Activated naive CD8-positive, alpha-beta T cell treated with anti-CD3 and anti-CD28 coated beads, Interleukin-2, amount 50 U/mL, for 24 hours (primary cell): Measurements from ENCODE around the gene CFAP100.

Source experiments
- ATAC-seq: fragments of 150-1000 bp; cut with Tn5 transposase; one replicate; pipeline ENCODE4 v1.10.0; 2021
- DNase-seq: peaks from one replicate; pipeline ENCODE4 v3.0.0; 2021
- H3K27ac Mint-ChIP-seq: one replicate; pipeline ENCODE4 v1.8.0; 2021; ENCODE audit warnings: mild to moderate bottlenecking, mixed read lengths
- H3K27me3 Mint-ChIP-seq: one replicate; pipeline ENCODE4 v1.8.0; 2021; ENCODE audit warnings: mixed read lengths
- H3K36me3 Mint-ChIP-seq: one replicate; pipeline ENCODE4 v1.8.0; 2021; ENCODE audit warnings: low read depth, mixed read lengths
- H3K4me1 Mint-ChIP-seq: one replicate; pipeline ENCODE4 v1.8.0; 2021; ENCODE audit warnings: mixed read lengths
- H3K4me3 Mint-ChIP-seq: one replicate; pipeline ENCODE4 v1.8.0; 2021; ENCODE audit warnings: mild to moderate bottlenecking, moderate library complexity, mixed read lengths
- H3K9me3 Mint-ChIP-seq: one replicate; pipeline ENCODE4 v1.8.0; 2021; ENCODE audit warnings: mixed read lengths

CFAP100 gene

DNA sequence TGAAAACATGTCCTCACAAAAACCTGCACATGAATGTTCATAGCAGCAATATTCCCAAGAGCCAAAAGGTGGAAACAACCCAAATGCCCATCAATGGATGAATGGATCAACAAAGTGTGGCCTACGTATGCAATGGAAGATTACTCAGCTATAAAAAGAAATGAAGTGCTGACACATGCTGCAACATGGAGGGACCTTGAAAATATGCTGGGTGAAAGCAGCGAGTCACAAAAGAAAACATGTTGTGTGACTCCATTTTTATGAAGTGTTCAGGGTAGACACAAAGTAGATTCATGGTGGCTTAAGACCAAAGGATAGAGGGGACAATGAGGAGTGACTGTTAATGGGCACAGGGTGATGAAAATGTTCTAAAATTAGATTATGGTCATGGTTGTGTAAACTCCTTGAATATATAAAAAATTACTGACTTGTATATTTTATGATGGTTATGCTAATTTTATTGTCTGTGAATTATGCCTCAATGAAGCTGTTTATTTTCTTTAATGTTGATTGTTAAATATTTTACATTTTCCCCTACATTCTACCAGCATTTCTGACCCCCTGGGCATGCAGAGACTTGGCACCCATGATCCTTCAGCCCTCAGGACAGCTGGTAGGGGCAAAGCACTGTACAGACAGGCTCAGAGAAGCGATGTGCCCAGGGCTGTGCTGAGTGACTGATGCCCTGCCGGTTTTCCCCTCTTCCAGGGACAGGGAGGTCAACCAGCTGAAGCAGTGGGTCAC, 37.8 kb downstream of the CFAP100 start:
- Mint-ChIP-seq H3K4me3 (no peak overlapping the region), H3K9me3 (no peaks in the 10 kb centered on the region), H3K27me3 (no peaks in the 10 kb centered on the region), H3K4me1 (peaks cover 7% of the 10 kb centered on the region), H3K27ac (no peak overlapping the region), H3K36me3 (peaks cover 15% of the 10 kb centered on the region)
- no peak for DNase-seq
- ATAC-seq, result no peak

GRCh38 chr3:126433105-126433430, 38.4 kb downstream of the CFAP100 start:
- DNase-seq (no peak), ATAC-seq (no peak)
- no peak overlapping the region for H3K27ac Mint-ChIP-seq
- peaks cover 17% of the 10 kb centered on the region for H3K36me3 Mint-ChIP-seq
- no peaks in the 10 kb centered on the region for H3K27me3 Mint-ChIP-seq
- H3K9me3 Mint-ChIP-seq, result no peaks in the 10 kb centered on the region
- no peak overlapping the region for H3K4me3 Mint-ChIP-seq
- H3K4me1 Mint-ChIP-seq, result peaks cover 7% of the 10 kb centered on the region

DNA sequence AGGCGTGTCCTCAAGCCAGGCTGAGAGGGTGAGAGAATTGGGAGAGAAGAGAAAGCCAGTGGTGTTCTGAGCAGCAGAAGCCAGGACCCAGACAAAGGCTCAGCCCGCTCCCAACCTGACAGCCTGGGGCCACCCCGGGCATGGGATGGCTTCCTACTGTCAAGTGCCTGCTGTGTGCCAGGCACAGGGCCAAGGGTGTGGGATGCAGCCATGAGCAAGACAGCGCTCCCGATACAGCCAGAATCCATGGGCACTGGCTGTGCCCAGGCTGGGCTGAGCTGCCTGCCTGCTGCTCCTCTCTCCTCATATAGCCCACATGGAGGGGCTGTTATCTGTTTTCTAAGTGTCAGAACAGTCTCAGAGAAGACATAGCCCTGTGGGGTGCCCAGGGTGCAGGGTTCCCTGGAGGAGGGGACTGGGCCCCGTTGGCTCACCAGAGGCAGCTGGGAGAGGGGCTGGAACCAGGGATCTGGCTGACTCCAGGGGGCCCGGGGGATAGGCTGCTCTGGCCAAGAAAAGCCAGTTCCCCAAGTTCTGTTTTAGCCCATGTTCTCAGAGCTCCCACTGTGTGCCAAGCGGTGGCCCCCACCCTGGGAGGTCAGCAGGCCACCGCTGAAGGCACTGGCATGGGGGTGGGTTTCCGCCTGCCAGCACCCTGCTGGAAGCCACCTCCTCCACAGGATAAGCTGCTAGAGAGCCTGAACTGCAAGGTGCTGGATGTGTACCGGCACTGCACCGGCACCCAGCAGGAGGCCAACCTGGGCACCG, 39.0 kb downstream of the CFAP100 start:
- H3K4me3 Mint-ChIP-seq, result no peak overlapping the region
- no peaks in the 10 kb centered on the region for H3K9me3 Mint-ChIP-seq
- ATAC-seq (no peak), DNase-seq (no peak)
- peaks cover 17% of the 10 kb centered on the region for H3K36me3 Mint-ChIP-seq
- H3K4me1 Mint-ChIP-seq, result peaks cover 7% of the 10 kb centered on the region
- H3K27ac Mint-ChIP-seq, result no peak overlapping the region
- H3K27me3 Mint-ChIP-seq, result no peaks in the 10 kb centered on the region

DNA sequence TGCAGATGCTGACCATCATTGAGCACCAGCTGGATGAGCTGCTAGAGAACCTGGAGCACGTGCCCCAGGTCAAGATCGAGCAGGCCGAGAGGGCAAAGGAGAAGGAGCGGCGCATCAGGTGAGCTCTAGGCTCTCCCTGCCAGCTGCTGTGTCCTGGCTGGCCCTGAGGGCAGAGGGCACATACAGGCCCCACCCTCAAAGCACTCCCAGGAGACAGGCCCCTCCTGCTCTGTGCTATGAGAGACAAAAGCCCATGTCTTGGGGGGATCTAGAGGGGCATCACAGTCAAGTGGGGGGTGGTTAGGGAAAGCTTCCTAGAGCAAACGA, 39.5 kb downstream of the CFAP100 start:
- Mint-ChIP-seq H3K4me3 (no peak overlapping the region), H3K36me3 (peaks cover 19% of the 10 kb centered on the region), H3K4me1 (peaks cover 7% of the 10 kb centered on the region), H3K9me3 (no peaks in the 10 kb centered on the region), H3K27ac (no peak overlapping the region), H3K27me3 (no peaks in the 10 kb centered on the region)
- ATAC-seq (no peak), DNase-seq (no peak)

GRCh38 chr3:126434931-126435411, 40.3 kb downstream of the CFAP100 start:
- Mint-ChIP-seq H3K27ac (no peak overlapping the region), H3K36me3 (peaks cover 21% of the 10 kb centered on the region), H3K4me3 (no peak overlapping the region), H3K9me3 (no peaks in the 10 kb centered on the region), H3K4me1 (peaks cover 7% of the 10 kb centered on the region), H3K27me3 (no peaks in the 10 kb centered on the region)
- no peak for DNase-seq
- ATAC-seq, result no peak

DNA sequence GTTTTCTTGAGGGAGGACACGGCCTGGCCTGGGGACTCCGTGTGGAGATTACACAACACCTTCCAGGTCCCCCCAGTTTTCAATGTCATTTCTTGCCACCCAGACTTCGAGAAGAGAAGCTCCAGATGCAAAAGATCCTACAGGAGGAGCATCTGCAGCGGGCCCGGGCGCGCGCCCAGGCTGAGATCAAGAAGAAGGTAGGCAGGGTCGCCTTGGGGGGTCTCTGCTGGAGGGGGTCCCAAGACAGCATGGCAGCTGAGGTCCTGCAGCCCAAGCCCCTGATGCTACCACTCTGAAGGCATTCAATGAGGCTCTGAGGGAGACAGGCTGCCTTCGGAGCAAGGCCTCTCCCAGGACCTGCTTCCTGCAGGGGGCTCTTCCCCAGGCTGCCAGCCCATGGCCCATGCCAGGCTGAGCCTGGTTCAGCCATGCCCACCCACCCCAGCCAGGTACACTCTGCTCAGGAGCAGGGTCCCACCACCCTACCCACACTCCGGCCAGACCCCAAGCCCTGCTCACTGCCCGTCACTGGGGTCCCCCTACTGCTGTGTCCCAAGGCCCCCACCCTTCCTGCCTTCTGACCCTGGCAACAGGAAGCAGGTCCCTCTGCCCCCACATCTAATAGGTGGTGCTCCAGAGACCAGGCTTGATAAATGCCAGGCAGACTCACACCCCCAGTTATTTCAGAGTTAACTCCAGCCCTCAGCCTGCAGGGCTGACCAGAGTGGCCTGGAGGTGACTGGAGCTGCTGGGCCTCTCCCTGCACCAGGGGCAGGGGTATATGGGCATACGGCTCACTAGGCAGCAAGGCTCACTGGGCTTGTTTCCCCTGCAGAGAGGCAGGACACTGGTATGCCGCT, 41.0 kb downstream of the CFAP100 start:
- no peak for ATAC-seq
- H3K27me3 Mint-ChIP-seq, result no peaks in the 10 kb centered on the region
- H3K9me3 Mint-ChIP-seq, result no peaks in the 10 kb centered on the region
- peaks cover 7% of the 10 kb centered on the region for H3K4me1 Mint-ChIP-seq
- no peak overlapping the region for H3K27ac Mint-ChIP-seq
- DNase-seq, result no peak
- H3K4me3 Mint-ChIP-seq, result no peak overlapping the region
- peaks cover 21% of the 10 kb centered on the region for H3K36me3 Mint-ChIP-seq

DNA sequence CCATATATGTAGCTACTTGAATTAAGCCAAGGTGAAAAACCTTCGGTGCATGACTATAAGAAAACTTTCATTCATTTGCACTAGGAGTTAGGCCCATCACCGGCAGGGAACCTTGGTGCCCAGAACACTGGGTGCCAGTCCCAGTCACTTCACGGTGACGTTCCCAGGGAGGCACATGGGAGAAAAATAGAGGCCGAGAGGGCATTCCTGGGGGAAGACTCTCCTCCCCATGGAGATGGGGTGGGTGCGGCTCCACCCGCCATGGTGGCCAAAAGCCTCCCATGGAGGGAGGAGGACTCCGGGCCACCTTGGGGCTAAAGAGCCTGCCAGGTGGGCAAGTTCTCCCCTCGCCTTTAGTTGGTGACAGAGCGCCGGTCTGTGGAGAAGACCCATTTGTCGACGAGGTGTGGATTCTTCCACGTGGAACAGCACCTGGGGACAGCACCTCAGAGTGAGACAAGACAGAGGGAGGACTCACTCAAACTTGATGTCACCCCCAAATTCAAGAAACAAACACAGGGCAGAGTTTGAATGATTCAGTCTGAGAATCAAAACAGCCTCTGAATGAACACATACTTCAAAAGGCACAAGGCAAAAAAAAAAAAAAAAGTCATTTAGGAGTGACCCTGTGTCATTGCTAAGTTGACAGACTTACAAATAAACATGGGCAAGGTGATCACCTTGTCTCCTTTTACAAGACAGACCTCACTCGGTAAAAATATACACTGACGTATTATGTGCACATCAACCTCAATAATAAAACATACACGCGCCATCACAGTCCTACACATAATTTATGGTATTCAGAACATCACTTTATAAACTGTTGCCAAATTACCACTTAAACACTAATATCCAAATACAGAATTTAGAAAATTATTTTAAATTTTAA, 42.4 kb downstream of the CFAP100 start:
- H3K36me3 Mint-ChIP-seq, result peaks cover 21% of the 10 kb centered on the region
- ATAC-seq (no peak), DNase-seq (no peak)
- peaks cover 3% of the 10 kb centered on the region for H3K4me1 Mint-ChIP-seq
- no peaks in the 10 kb centered on the region for H3K27me3 Mint-ChIP-seq
- H3K27ac Mint-ChIP-seq, result no peak overlapping the region
- H3K4me3 Mint-ChIP-seq, result no peak overlapping the region
- no peaks in the 10 kb centered on the region for H3K9me3 Mint-ChIP-seq

DNA sequence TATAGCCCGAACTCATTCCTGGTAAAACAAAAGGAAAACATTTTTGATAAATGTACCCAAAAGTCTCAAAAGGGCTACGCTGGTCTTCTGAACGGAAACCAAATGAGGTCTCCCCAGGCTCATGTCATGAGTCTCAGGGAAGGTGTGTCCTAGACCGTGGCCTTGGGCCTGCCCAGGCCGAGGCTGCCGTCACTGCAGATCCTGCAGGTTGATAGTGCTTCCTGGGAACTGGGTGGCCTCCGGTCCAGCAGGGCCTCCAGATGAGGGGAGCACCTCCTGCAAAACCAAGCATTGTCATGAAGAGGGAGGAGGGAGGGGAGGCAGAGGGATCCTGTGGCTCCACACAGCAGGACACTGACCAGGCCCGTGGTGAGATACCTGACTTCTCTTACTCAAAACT, 43.5 kb downstream of the CFAP100 start:
- no peak overlapping the region for H3K4me3 Mint-ChIP-seq
- ATAC-seq, result no peak
- no peak for DNase-seq
- H3K9me3 Mint-ChIP-seq, result no peaks in the 10 kb centered on the region
- no peak overlapping the region for H3K27ac Mint-ChIP-seq
- H3K4me1 Mint-ChIP-seq, result no peaks in the 10 kb centered on the region
- peaks cover 19% of the 10 kb centered on the region for H3K36me3 Mint-ChIP-seq
- H3K27me3 Mint-ChIP-seq, result no peaks in the 10 kb centered on the region

GRCh38 chr3:126438746-126439145, 44.0 kb downstream of the CFAP100 start:
- no peak for ATAC-seq
- DNase-seq, result no peak
- Mint-ChIP-seq H3K4me3 (no peak overlapping the region), H3K4me1 (no peaks in the 10 kb centered on the region), H3K27me3 (no peaks in the 10 kb centered on the region), H3K9me3 (no peaks in the 10 kb centered on the region), H3K36me3 (peaks cover 19% of the 10 kb centered on the region), H3K27ac (no peak overlapping the region)

GRCh38 chr3:126439346-126439967, 44.7 kb downstream of the CFAP100 start:
- Mint-ChIP-seq H3K9me3 (no peaks in the 10 kb centered on the region), H3K4me1 (no peaks in the 10 kb centered on the region), H3K36me3 (peaks cover 17% of the 10 kb centered on the region), H3K27me3 (no peaks in the 10 kb centered on the region), H3K27ac (no peak overlapping the region), H3K4me3 (no peak overlapping the region)
- ATAC-seq (no peak), DNase-seq (no peak)

DNA sequence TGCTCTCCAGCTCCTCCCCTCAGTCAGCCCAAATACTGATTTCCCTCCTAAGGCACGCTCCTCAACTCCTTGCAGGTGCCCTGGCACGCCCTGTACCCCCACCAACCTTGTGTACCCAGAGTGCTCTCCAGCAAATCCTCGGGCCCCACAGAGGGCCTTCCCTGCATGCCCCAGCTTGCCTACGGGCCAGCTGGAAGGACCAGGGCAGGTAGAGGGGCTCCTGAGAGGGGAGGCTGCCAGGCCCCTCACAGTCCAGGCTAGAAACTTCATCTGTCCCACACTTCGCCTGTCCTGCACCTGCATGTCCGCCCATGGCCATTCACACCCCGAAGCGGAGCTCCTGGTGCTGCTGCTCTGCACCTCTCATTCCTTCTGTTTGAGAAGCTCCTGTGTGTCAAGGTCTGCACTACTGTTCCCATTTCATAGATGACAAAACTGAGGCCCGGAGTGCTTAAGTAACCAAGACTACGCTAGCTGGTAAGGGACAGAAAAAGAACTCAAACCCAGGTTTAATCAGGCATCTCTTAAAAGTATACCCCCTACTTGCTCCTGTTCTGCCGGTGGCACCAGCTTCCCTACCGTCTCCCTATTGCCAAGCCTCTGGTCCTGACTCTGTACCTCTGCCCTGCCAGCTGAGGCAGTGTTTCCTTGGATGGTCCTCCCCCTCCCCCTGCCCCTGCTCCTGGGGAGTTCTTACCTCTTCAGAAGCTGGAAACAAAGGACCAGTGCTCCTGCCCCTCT, 45.4 kb downstream of the CFAP100 start:
- H3K27ac Mint-ChIP-seq, result no peak overlapping the region
- H3K9me3 Mint-ChIP-seq, result no peaks in the 10 kb centered on the region
- no peaks in the 10 kb centered on the region for H3K4me1 Mint-ChIP-seq
- H3K36me3 Mint-ChIP-seq, result peaks cover 15% of the 10 kb centered on the region
- no peak overlapping the region for H3K4me3 Mint-ChIP-seq
- no peaks in the 10 kb centered on the region for H3K27me3 Mint-ChIP-seq
- no peak for ATAC-seq
- DNase-seq, result no peak

DNA sequence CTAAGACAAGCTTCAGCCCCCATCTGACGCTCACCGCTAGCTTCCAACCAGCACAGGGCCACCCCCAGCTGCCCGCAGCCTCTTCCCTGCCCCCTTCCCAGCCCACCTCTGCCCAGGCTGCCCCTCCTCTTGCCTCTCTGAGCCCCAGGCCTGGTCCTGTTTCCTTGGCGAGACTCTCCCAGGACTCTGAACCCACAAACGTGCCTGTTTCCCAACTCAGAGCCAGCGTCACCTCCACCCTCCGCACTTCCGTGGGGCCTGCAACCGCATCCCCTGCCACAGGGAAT, 45.9 kb downstream of the CFAP100 start:
- no peak for ATAC-seq
- peaks cover 15% of the 10 kb centered on the region for H3K36me3 Mint-ChIP-seq
- H3K27me3 Mint-ChIP-seq, result no peaks in the 10 kb centered on the region
- no peak overlapping the region for H3K27ac Mint-ChIP-seq
- no peaks in the 10 kb centered on the region for H3K4me1 Mint-ChIP-seq
- H3K4me3 Mint-ChIP-seq, result no peak overlapping the region
- no peaks in the 10 kb centered on the region for H3K9me3 Mint-ChIP-seq
- DNase-seq, result no peak

- Mint-ChIP-seq H3K36me3 (peaks cover 15% of the 10 kb centered on the region), H3K4me1 (no peaks in the 10 kb centered on the region), H3K27ac (no peak overlapping the region), H3K4me3 (no peak overlapping the region), H3K27me3 (no peaks in the 10 kb centered on the region), H3K9me3 (no peaks in the 10 kb centered on the region)
- no peak for ATAC-seq
- no peak for DNase-seq
These were observed 46.7 kb downstream of the CFAP100 start for GRCh38 chr3:126441256-126441880.
